Measurements from ENCODE around the gene TXNL4A. TPM values are rescaled to one million over a fixed set of nuclear protein-coding genes. Genes with fewer than 3 reads are reported as not detected.
"Not testable (repeated sequence)": the region's sequence is repeated elsewhere in the genome, so short reads cannot be mapped to it uniquely, and the experiment has no call there.

Gene TXNL4A
- total RNA-seq, 6 donors from 2014 or later: 11.5 to 101 (median 27.8) TPM

DNA sequence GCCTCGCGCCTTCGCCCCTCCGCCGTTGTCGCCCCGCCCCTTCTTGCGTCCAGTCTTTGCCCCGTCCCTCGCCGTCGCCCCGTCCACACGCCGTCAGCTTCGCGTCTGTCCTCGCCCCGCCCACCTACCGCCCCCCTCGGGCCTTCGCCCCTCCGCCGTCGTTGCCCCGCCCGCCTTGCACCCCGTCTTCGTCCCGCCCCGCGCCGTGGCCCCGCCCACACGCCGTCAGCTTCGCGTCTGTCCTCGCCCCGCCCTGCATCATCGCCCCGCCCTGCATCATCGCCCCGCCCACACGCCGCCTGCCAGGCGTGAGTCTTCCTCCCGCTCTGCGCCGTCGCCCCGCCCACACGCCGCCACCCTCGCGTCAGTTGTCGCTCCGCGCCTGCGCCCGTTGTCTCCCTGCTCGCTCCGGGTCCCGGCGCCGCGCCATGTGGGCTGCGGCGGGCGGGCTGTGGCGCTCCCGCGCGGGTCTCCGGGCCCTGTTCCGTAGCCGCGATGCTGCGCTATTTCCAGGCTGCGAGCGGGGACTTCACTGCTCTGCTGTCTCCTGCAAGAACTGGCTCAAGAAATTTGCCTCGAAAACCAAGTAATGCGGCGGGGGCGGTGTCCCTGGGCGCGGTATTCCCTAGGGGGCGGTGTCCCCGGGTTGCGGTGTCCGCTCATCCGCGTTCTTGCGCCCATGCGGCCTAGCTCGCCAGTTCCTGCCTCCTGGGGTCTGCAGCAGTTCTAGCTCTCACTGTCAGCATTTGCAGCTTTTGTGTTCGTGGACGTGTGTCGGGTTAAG lies 45.9 kb upstream of the TXNL4A start, which contains the start of gene RBFA:
Gene RBFA, plus strand, starts transcription at position 367 of the 784 bp plus-strand sequence. Its CDS starts 62 bp downstream, at position 429.
- DNase-seq: peak; percentile 98 to 100

DNA sequence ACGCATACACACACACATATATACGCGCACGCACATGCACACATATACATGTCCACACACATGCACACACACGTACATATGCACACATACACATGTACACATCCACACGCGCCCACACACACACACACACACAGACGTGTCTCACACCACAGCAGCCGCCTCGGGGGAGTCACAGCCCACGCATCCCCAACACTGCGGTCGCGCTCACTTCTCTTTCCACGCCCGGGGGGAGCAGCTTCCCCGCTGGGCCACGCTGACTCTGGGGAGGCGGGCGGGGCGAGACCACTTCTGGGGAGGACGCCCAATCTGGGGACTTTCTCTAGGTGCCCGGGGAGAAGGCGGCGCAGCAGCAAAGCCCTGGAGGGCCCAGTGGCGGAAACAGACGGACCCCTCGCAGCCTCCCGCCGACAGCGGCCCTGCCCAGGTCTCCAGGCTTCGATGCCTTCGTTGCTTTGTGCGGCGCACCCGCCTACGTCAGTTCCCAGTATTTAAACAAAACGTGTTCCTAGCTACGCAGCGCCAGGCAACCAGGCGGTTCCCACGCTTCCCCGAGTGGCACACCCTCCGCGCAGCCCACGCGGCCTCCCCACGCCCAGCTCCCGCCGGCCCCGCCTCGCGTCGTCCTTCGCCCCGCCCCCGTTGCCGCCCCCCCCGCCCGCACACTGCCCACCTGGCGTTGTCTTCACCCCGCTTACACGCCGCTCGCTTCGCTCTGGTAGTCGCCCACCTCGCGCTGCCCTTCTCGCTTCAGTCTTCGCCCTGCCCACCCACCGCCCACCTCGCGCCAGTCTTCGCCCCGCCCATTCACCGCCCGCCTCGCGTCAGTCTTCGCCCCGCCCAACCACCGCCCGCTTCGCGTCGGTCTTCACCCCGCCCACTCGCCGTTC lies 45.1 kb upstream of the TXNL4A start:
- peaks cover 0 to 10% (median under 1%) of the 10 kb centered on the region in 4 donors for H3K36me3 ChIP-seq
- H3K4me3 ChIP-seq: peak overlapping the region; percentile 59 to 99 (median 76)
- ATAC-seq (ENCODE audit: low FRiP score in 2 of 2) (peak; percentile 86), DNase-seq (no peak)
- TF ChIP-seq POLR2A (IDR thresholded peaks at IDR 0.05): peak in 2 of 4 donors; percentile 62 to 75
- no peak for TF ChIP-seq EP300 (IDR thresholded peaks at IDR 0.05)
- TF ChIP-seq, protein P1, sequence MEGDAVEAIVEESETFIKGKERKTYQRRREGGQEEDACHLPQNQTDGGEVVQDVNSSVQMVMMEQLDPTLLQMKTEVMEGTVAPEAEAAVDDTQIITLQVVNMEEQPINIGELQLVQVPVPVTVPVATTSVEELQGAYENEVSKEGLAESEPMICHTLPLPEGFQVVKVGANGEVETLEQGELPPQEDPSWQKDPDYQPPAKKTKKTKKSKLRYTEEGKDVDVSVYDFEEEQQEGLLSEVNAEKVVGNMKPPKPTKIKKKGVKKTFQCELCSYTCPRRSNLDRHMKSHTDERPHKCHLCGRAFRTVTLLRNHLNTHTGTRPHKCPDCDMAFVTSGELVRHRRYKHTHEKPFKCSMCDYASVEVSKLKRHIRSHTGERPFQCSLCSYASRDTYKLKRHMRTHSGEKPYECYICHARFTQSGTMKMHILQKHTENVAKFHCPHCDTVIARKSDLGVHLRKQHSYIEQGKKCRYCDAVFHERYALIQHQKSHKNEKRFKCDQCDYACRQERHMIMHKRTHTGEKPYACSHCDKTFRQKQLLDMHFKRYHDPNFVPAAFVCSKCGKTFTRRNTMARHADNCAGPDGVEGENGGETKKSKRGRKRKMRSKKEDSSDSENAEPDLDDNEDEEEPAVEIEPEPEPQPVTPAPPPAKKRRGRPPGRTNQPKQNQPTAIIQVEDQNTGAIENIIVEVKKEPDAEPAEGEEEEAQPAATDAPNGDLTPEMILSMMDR (IDR thresholded peaks at IDR 0.05): peak in 1 of 6 experiments; percentile 11
- TF ChIP-seq POLR2AphosphoS5 (IDR thresholded peaks at IDR 0.05): peak; percentile 5 to 56
- H3K27ac ChIP-seq: peak overlapping the region; percentile 79 to 91 (median 88)
- 10 to 12% methylated on average over 40 to 42 of the region's 90 CpGs for WGBS, 2 donors
- H3K4me1 ChIP-seq: peaks cover 8 to 20% (median 10%) of the 10 kb centered on the region in 4 donors
- no peaks in the 10 kb centered on the region for H3K9me3 ChIP-seq
- H3K27me3 ChIP-seq: no peaks in the 10 kb centered on the region

More for the DNA sequence above, 45.9 kb upstream of the TXNL4A start, which contains the start of gene RBFA:
- WGBS, 2 donors: 1% methylated on average over 31 to 38 of the region's 99 CpGs
- Histone ChIP-seq H3K27me3 (no peaks in the 10 kb centered on the region), H3K4me3 (peak within 1 kb of the TSS; percentile 59 to 99 (median 80)), H3K9me3 (no peaks in the 10 kb centered on the region), H3K4me1 (peaks cover 8 to 20% (median 10%) of the 10 kb centered on the region in 4 donors), H3K36me3 (peaks cover 0 to 14% (median 3%) of the 10 kb centered on the region in 4 donors), H3K27ac (peak within 1 kb of the TSS; percentile 79 to 91 (median 88))
- ATAC-seq (ENCODE audit: low FRiP score in 2 of 2): peak; percentile 95 to 98
- TF ChIP-seq POLR2A (IDR thresholded peaks at IDR 0.05) (peak in 1 of 4 donors; percentile 71), EP300 (IDR thresholded peaks at IDR 0.05) (no peak), POLR2AphosphoS5 (IDR thresholded peaks at IDR 0.05) (peak; percentile 41 to 64)
- TF ChIP-seq, protein P1 (IDR thresholded peaks at IDR 0.05): peak in 5 of 6 experiments; percentile 35 to 73 (median 64)

DNA sequence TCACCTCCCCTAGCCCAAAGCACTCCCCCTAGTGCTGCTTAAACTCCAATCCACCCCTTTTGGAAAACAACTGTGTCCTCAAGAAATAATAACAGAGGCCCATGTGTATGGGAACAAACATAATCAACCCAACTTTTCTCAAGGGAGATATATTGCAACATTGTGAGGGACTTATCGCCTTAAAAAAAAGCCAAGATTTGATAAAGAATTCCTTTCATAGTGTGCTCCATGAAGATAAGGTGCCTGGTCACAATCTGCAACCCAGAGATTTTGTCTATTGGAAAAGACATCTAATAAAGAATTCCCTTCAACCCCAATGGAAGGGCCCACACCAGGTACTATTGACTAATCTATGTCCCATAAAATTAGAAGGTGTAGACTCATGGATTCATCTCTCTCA lies 41.3 kb upstream of the TXNL4A start:
- no peaks in the 10 kb centered on the region for H3K36me3 ChIP-seq
- WGBS, 2 donors: 93 to 95% methylated on average over 1 of the region's 1 CpG
- H3K27ac ChIP-seq: no peak overlapping the region
- H3K4me3 ChIP-seq: no peak overlapping the region
- no peaks in the 10 kb centered on the region for H3K27me3 ChIP-seq
- peaks cover 0 to 26% (median 19%) of the 10 kb centered on the region in 4 donors for H3K9me3 ChIP-seq
- DNase-seq: no peak
- peaks cover 0 to 7% (median 1%) of the 10 kb centered on the region in 4 donors for H3K4me1 ChIP-seq
- ATAC-seq (ENCODE audit: low FRiP score in 2 of 2): no peak
- TF ChIP-seq POLR2AphosphoS5 (IDR thresholded peaks at IDR 0.05) (no peak), POLR2A (IDR thresholded peaks at IDR 0.05) (no peak), EP300 (IDR thresholded peaks at IDR 0.05) (no peak)
- TF ChIP-seq, protein P1 (IDR thresholded peaks at IDR 0.05): no peak

DNA sequence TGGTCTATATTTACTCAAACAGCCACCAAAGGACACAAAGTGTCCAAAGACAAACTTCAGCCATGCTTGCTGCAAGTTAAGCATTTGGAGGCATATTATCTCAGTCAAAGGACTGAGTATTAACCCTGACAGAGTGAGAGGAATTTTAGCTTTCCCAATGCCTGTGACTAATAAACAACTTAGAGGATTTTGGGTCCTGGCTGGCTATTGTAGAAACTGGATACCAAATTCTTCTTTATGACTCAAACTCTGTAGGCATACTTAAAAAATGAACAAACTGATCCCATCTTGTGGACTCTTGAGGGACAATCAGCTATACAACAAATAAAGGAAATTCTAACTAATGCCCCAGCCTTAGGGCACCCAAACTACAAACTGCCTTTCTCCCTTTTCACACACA lies 39.4 kb upstream of the TXNL4A start:
- not testable (repeated sequence) for H3K27ac ChIP-seq; H3K36me3 ChIP-seq; H3K27me3 ChIP-seq; H3K4me3 ChIP-seq; H3K4me1 ChIP-seq; ATAC-seq (ENCODE audit: low FRiP score in 2 of 2); DNase-seq
- H3K9me3 ChIP-seq: peaks cover 15 to 46% (median 39%) of the 10 kb centered on the region in 4 donors

DNA sequence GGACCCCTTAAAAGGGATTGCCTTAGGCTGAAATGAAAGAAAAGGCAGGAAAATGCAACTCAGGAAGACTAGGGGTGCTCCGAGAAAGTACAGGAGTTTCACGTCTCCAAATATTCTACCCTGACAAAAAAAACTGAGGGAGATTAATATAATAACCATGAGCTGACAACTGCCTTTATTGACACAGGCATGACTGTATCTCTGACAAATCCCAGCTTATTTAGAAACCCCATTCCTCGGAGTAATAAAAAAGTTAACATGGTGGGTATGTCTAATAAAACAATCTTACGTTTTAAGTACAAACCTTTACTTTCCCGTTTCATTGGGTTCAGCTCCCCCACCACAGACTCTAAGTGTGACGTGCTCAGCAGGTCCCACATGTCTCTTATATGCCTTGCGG lies 38.0 kb upstream of the TXNL4A start:
- no peaks in the 10 kb centered on the region for H3K27me3 ChIP-seq
- ATAC-seq (ENCODE audit: low FRiP score in 2 of 2) (no peak), DNase-seq (no peak)
- H3K4me3 ChIP-seq: no peak overlapping the region
- no peak overlapping the region for H3K27ac ChIP-seq
- H3K9me3 ChIP-seq: peaks cover 29 to 59% (median 52%) of the 10 kb centered on the region in 4 donors
- no peaks in the 10 kb centered on the region for H3K4me1 ChIP-seq
- no peaks in the 10 kb centered on the region for H3K36me3 ChIP-seq
- TF ChIP-seq, protein P1 (IDR thresholded peaks at IDR 0.05): no peak
- TF ChIP-seq POLR2A (IDR thresholded peaks at IDR 0.05): no peak
- TF ChIP-seq POLR2AphosphoS5 (IDR thresholded peaks at IDR 0.05): no peak
- no peak for TF ChIP-seq EP300 (IDR thresholded peaks at IDR 0.05)
- 92 to 96% methylated on average over 7 of the region's 7 CpGs for WGBS, 2 donors
